Tibial nerve (tissue), 4 donors: Measurements from ENCODE around the gene AP2A2. TPM values are rescaled to one million over a fixed set of nuclear protein-coding genes. Genes with fewer than 3 reads are reported as not detected.

ENCODE experiments used
- DNase-seq, 2 donors: peaks; one replicate each; pipeline ENCODE4 v3.0.0-alpha.2; 2019; ENCODE audit warnings: low spot score in 2 of 2
- H3K27ac ChIP-seq, 4 donors: fragments of 200-600 bp; sonication (generic) in 3 of 4; one replicate each; pipeline ENCODE4 v1.5.1; 2017 to 2019; ENCODE audit warnings: mild to moderate bottlenecking in 1 of 4
- H3K27me3 ChIP-seq, 2 donors: fragments of 200-600 bp; sonication (generic) in 1 of 2; one replicate each; pipeline versions ENCODE4 v1.5.1 to v1.6.0; 2017 to 2019
- H3K36me3 ChIP-seq, 3 donors: fragments of 200-600 bp; sonication (generic); one replicate each; pipeline ENCODE4 v1.5.1; 2018 to 2019
- H3K4me1 ChIP-seq, 4 donors: fragments of 200-600 bp; sonication (generic) in 3 of 4; one replicate each; pipeline ENCODE4 v1.5.1; 2017 to 2019
- H3K4me3 ChIP-seq, 4 donors: fragments of 200-600 bp; sonication (generic) in 3 of 4; one replicate each; pipeline ENCODE4 v1.5.1; 2017 to 2019; ENCODE audit warnings: mild to moderate bottlenecking in 1 of 4, moderate library complexity in 1 of 4
- H3K9me3 ChIP-seq, 4 donors: fragments of 200-600 bp; sonication (generic) in 3 of 4; one replicate each; pipeline ENCODE4 v1.5.1; 2017 to 2019
- CTCF ChIP-seq, 5 experiments: fragments of 200-600 bp in 3 of 5; fragments of 450-650 bp in 2 of 5; sonication (generic) in 3 of 5; IDR thresholded peaks; one replicate each; pipeline ENCODE4 v1.5.1; 2016 to 2019; ENCODE audit warnings: antibody characterized with exemption in 5 of 5, mild to moderate bottlenecking in 3 of 5, moderate library complexity in 2 of 5
- EP300 ChIP-seq, 2 donors: sonication (generic); formaldehyde crosslinking; IDR thresholded peaks; one replicate each; pipeline ENCODE4 v1.6.1; 2017; ENCODE audit warnings: antibody characterized with exemption in 2 of 2, mild to moderate bottlenecking in 1 of 2
- POLR2A ChIP-seq, 2 donors: fragments of 450-650 bp; IDR thresholded peaks; one replicate each; pipeline ENCODE4 v1.6.1; 2017; ENCODE audit warnings: antibody characterized with exemption in 2 of 2, mild to moderate bottlenecking in 2 of 2, moderate library complexity in 2 of 2
- WGBS, 2 donors: methylation state at CpG; one replicate each; pipeline ENCODE4 v1.1.5; 2018; 5-methylcytosine and 5-hydroxymethylcytosine counted together
- total RNA-seq, 4 donors: library from RNA; depleted of rRNA; stranded (reverse); fragments of >200 nt; gene quantifications; one replicate each; pipeline ENCODE4 v1.1.0, GENCODE V29; 2016

AP2A2 gene
- total RNA-seq, 4 donors from 2014 or later, result 70.8 to 136 (median 90.3) TPM

DNA sequence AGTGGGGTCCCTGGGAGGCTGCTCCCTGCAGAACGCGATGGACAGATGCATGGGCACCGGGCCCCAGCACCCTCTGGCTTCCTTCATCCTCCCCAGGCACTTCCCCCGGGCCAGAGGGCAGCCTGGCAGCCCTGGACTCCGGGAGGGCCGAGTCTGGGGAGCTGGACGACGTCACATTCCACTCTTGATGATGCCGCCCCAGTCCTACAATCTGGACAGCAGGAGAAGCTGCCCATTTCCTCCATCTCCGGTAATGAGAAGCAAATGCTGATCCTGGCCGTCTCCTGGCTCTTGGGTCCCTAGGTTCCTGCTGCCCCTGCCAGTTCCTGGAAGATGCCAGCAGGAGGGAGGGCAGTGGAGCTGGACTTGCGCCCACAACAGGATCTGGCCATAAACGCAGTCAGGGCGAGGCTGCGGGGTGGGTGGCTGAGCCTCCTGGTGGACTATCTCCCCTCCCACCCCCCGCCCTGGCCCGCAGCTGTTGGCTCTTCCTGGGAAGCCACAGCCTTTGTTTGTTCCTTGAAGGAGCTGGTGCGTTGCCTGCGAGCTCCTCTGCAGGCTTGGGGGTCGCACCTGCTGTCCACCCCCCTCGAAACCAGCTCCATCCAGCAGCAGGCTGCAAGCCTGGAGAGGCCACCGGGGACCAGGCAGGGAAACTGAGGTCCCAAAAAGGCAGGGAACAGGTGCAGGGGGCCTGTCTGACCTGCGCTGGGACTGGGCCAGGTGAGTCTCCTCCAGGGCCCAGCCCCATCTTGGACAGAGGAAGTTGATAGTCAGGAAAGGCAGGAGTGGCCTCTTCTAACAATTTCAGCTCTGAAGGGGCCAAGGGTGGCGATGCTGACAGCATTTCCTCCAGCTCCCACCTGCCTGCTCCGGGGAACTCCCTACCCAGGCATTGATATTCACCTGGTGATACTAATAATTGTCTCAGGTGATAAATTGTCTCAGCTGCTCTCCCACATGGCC is 128.8 kb downstream of the AP2A2 start:
- H3K27ac ChIP-seq, result peak overlapping the region in 1 of 4 donors; percentile 12
- H3K4me1 ChIP-seq, result peaks cover 0 to 9% (median 0%) of the 10 kb centered on the region in 4 donors
- no peaks in the 10 kb centered on the region for H3K36me3 ChIP-seq
- H3K9me3 ChIP-seq, result no peaks in the 10 kb centered on the region
- H3K27me3 ChIP-seq, result peaks cover 0 to 56% of the 10 kb centered on the region in 2 donors
- H3K4me3 ChIP-seq, result no peak overlapping the region
- no peak for DNase-seq
- TF ChIP-seq EP300 (IDR thresholded peaks at IDR 0.05) (no peak), CTCF (IDR thresholded peaks at IDR 0.05) (no peak), POLR2A (IDR thresholded peaks at IDR 0.05) (no peak)
- WGBS, 2 donors, result 35 to 51% methylated on average over 14 to 19 of the region's 25 CpGs

DNA sequence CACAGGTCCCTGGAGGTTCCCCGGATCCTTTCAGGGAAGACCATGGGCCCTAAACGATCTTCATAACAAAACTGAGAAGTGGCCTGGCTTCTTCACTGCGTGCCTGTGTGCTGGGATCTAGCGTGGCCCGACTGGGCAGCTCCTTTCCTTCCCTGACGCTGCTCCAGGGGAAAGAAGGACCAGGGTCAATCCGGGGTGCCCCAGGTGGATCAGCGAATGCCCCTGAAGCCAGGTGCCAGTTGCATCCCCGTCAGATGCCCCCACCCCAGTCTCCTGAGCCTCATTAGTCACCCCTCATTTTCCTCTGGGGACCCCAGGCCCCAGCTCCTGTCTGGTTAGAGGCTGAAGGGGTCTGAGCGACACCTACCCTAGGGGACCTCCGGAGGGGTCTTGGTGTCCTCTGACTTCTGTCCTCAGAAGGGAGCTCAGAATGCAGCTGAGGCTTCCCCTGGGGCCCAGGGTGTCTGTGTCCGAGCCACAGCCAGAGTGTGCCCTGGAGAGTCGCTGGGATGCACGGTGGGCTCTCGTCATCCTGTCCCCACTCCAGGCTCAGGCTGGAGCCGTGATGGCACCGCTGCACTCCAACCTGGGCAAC is 129.5 kb downstream of the AP2A2 start:
- no peak for DNase-seq
- Histone ChIP-seq H3K27me3 (peaks cover 0 to 53% of the 10 kb centered on the region in 2 donors), H3K27ac (no peak overlapping the region), H3K4me3 (no peak overlapping the region), H3K4me1 (peaks cover 0 to 9% (median 0%) of the 10 kb centered on the region in 4 donors), H3K36me3 (no peaks in the 10 kb centered on the region), H3K9me3 (no peaks in the 10 kb centered on the region)
- WGBS, 2 donors, result 82 to 90% methylated on average over 17 of the region's 17 CpGs
- TF ChIP-seq POLR2A (IDR thresholded peaks at IDR 0.05), result no peak
- TF ChIP-seq EP300 (IDR thresholded peaks at IDR 0.05), result no peak
- no peak for TF ChIP-seq CTCF (IDR thresholded peaks at IDR 0.05)

GRCh38 chr11:1055990-1056771 is 130.5 kb downstream of the AP2A2 start:
- H3K4me3 ChIP-seq, result no peak overlapping the region
- no peaks in the 10 kb centered on the region for H3K36me3 ChIP-seq
- H3K9me3 ChIP-seq, result no peaks in the 10 kb centered on the region
- peak in 1 of 2 donors; percentile 9 for DNase-seq
- 79 to 85% methylated on average over 43 to 46 of the region's 46 CpGs for WGBS, 2 donors
- no peak overlapping the region for H3K27ac ChIP-seq
- H3K4me1 ChIP-seq, result peaks cover 0 to 9% (median 0%) of the 10 kb centered on the region in 4 donors
- peaks cover 0 to 45% of the 10 kb centered on the region in 2 donors for H3K27me3 ChIP-seq
- TF ChIP-seq CTCF (IDR thresholded peaks at IDR 0.05) (no peak), POLR2A (IDR thresholded peaks at IDR 0.05) (no peak), EP300 (IDR thresholded peaks at IDR 0.05) (no peak)

DNA sequence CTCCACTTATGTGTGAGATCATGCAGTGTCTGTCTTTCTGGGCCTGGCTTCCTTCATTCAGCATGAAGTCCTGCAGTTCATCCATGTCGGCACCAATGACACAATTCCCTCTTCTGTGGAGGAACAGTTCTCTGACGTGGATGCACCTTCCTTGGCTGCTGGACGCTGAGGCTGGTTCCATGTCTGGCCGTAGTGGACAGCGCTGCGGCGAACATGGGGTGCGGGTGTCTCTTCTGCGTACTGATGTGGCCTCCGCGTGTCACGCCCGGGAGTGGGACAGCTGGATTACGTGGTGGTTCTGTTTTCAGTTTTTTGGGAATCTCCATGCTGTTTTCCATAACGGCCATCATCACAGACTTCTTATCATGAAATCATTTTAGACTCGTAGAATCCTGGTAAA is 132.1 kb downstream of the AP2A2 start:
- Histone ChIP-seq H3K9me3 (peaks cover 0 to 10% (median 0%) of the 10 kb centered on the region in 4 donors), H3K4me1 (peaks cover 0 to 9% (median 0%) of the 10 kb centered on the region in 4 donors), H3K36me3 (no peaks in the 10 kb centered on the region), H3K27me3 (peaks cover 0 to 37% of the 10 kb centered on the region in 2 donors), H3K4me3 (no peak overlapping the region), H3K27ac (no peak overlapping the region)
- DNase-seq, result peak in 1 of 2 donors; percentile 1
- WGBS, 2 donors, result 85 to 88% methylated on average over 16 of the region's 16 CpGs
- no peak for TF ChIP-seq POLR2A (IDR thresholded peaks at IDR 0.05)
- TF ChIP-seq EP300 (IDR thresholded peaks at IDR 0.05), result no peak
- no peak for TF ChIP-seq CTCF (IDR thresholded peaks at IDR 0.05)
